Liver (tissue), 9 donors: ENCODE data around the gene MFAP2. TPM values are rescaled to one million over a fixed set of nuclear protein-coding genes. Genes with fewer than 3 reads are reported as not detected.

Source experiments
- DNase-seq: peaks from one replicate; pipeline ENCODE4 v3.0.0-alpha.2; 2017; ENCODE audit warnings: low spot score
- H3K27ac ChIP-seq, 2 donors: one replicate each; pipeline ENCODE4 v1.7.0; 2013; ENCODE audit warnings: inconsistent platforms in 2 of 2, low read length in 2 of 2, control low read depth in 1 of 2, low read depth in 1 of 2, mild to moderate bottlenecking in 1 of 2
- H3K27me3 ChIP-seq, 4 donors: one replicate each; pipeline versions ENCODE4 v1.6.1 to v1.7.0; 2013; ENCODE audit warnings: low read length in 3 of 4, inconsistent platforms in 1 of 4, mild to moderate bottlenecking in 1 of 4, moderate library complexity in 1 of 4; ENCODE audit not compliant: control insufficient read depth in 4 of 4, insufficient read depth in 4 of 4
- H3K36me3 ChIP-seq, 4 donors: one replicate each; pipeline versions ENCODE4 v1.6.1 to v1.7.0; 2013; ENCODE audit warnings: low read length in 3 of 4, mild to moderate bottlenecking in 3 of 4, low read depth in 1 of 4, moderate library complexity in 1 of 4; ENCODE audit not compliant: control insufficient read depth in 4 of 4, insufficient read depth in 3 of 4
- H3K4me1 ChIP-seq, 4 donors: one replicate each; pipeline versions ENCODE4 v1.6.1 to v1.7.0; 2013; ENCODE audit warnings: low read length in 3 of 4, mild to moderate bottlenecking in 3 of 4, moderate library complexity in 1 of 4; ENCODE audit not compliant: control insufficient read depth in 4 of 4, insufficient read depth in 4 of 4
- H3K4me3 ChIP-seq, 3 donors: one replicate each; pipeline versions ENCODE4 v1.6.1 to v1.7.0; 2013; ENCODE audit warnings: low read length in 3 of 3, control low read depth in 1 of 3, low read depth in 1 of 3, mild to moderate bottlenecking in 1 of 3
- H3K9ac ChIP-seq, 2 donors: one replicate each; pipeline ENCODE4 v1.7.0; 2013; ENCODE audit warnings: low read length in 2 of 2, mild to moderate bottlenecking in 2 of 2, moderate library complexity in 2 of 2, control low read depth in 1 of 2, low read depth in 1 of 2
- H3K9me3 ChIP-seq, 4 donors: one replicate each; pipeline versions ENCODE4 v1.6.1 to v1.7.0; 2013; ENCODE audit warnings: low read length in 3 of 4; ENCODE audit not compliant: control insufficient read depth in 4 of 4
- HNF4G ChIP-seq: IDR thresholded peaks from 2 replicates; pipeline ENCODE4 v1.6.1; 2016; ENCODE audit warnings: antibody characterized with exemption
- WGBS: extraction: QIAGEN DNeasy Blood & Tissue Kit; methylation state at CpG from one replicate; pipeline ENCODE4 v1.1.7; 2013; 5-methylcytosine and 5-hydroxymethylcytosine counted together
- polyA plus RNA-seq, 2 donors: library from polyadenylated mRNA; stranded (reverse) in 1 of 2; unstranded in 1 of 2; fragments of 200-250 nt in 1 of 2; fragments of >200 nt in 1 of 2; fragmentation: Nextera tagmentation in 1 of 2; extraction: Ambion mirVana in 1 of 2; gene quantifications; one replicate each; pipeline versions ENCODE4 v1.2.1 to v1.2.3, GENCODE V29; 2013 to 2015
- total RNA-seq, 2 donors: library from RNA; depleted of rRNA; stranded (reverse); fragments of >200 nt; gene quantifications; one replicate each; pipeline ENCODE4 v1.2.3, GENCODE V29; 2014
- donor health status: healthy.
- donor health status: healthy.
- donor health status: healthy.
- donor health status: healthy.
- donor health status: healthy.

Gene MFAP2
- total and polyA plus RNA-seq, 4 donors: 0.25 to 1.4 (median 0.74) TPM

DNA sequence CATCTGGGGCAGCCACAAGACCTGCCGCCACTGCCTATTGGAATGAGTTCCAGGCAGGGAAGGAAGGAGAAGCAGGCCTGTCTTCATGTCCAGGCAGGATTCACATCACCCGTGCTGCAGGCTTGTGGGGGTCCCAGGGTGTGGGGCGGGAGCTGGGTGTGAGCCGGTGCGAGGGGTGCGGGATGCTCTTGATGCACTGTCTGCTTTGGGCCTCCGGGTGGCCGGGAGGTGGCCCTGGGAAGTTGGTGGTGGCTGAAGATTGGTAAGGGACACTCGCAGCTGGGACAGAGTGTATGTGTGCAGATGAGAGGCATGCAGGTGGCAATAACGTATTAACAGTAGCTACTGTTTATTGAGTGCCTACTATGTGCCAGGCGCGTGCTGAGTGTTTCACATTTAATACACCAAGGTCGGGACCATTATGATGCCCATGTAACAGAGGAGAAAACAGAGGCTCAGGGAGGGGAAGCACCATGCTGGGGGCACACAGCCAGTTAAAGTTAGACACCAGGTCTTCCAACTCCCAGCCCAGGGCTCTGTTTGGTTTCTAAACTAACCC, 55.4 kb downstream of the MFAP2 start:
- Histone ChIP-seq H3K4me3 (no peak overlapping the region), H3K4me1 (peaks cover 0 to 7% (median under 1%) of the 10 kb centered on the region in 4 donors), H3K27me3 (no peaks in the 10 kb centered on the region), H3K9me3 (no peaks in the 10 kb centered on the region), H3K36me3 (no peaks in the 10 kb centered on the region), H3K27ac (no peak overlapping the region), H3K9ac (no peak overlapping the region)
- no peak for TF ChIP-seq HNF4G
- WGBS: 90% methylated on average over 13 of the region's 13 CpGs
- DNase-seq: no peak

Other genes starting within 250 kb of the MFAP2 start
- under 1 TPM; under 0.01 TPM for gene RNU1-4, start 240.1 kb downstream of the MFAP2 start, total RNA-seq
- 10 to 100 TPM in 1 of 2 donors, not detected in 1; 16.7 TPM for gene RNU1-4, start 240.1 kb downstream of the MFAP2 start, polyA plus RNA-seq
- gene RNU1-2, start 84.6 kb downstream of the MFAP2 start, total RNA-seq: under 1 TPM; under 0.01 TPM
- 10 to 100 TPM in 1 of 2 donors, not detected in 1; 16.7 TPM for gene RNU1-2, start 84.6 kb downstream of the MFAP2 start, polyA plus RNA-seq
- 1 to 10 TPM; 6.3 to 8.3 TPM for gene CROCC, start 58.7 kb downstream of the MFAP2 start, total RNA-seq
- gene CROCC, start 58.7 kb downstream of the MFAP2 start, polyA plus RNA-seq: 1 to 10 TPM; 2.9 to 3.9 TPM
- 10 to 100 TPM in 1 of 2 donors, 1 to 10 TPM in 1; 9.9 to 12.2 TPM for gene ATP13A2, start 31.3 kb upstream of the MFAP2 start, total RNA-seq
- 1 to 10 TPM; 2.4 to 6.3 TPM for gene ATP13A2, start 31.3 kb upstream of the MFAP2 start, polyA plus RNA-seq
- 100 to 1,000 TPM in 1 of 2 donors, 10 to 100 TPM in 1; 73.9 to 138 TPM for gene SDHB, start 73.4 kb upstream of the MFAP2 start, total RNA-seq
- 100 to 1,000 TPM; 206 to 279 TPM for gene SDHB, start 73.4 kb upstream of the MFAP2 start, polyA plus RNA-seq
- gene PADI2, start 138.8 kb upstream of the MFAP2 start, total RNA-seq: 1 to 10 TPM; 1.6 to 2.4 TPM
- under 1 TPM; 0.25 to 0.32 TPM for gene PADI2, start 138.8 kb upstream of the MFAP2 start, polyA plus RNA-seq
- gene PADI1, start 224.5 kb upstream of the MFAP2 start, total RNA-seq: 1 to 10 TPM in 1 of 2 donors, not detected in 1; 4.9 TPM
- not detected for gene PADI1, start 224.5 kb upstream of the MFAP2 start, polyA plus RNA-seq